Stimulated activated naive CD8-positive, alpha-beta T cell treated with anti-CD3 and anti-CD28 coated beads, Interleukin-15, amount 100 ng/mL, for 72 hours (primary cell): Measurements from ENCODE around the gene TAF11L5.
"Not testable (repeated sequence)": the region's sequence is repeated elsewhere in the genome, so short reads cannot be mapped to it uniquely, and the experiment has no call there.

Experiments used
- ATAC-seq: fragments of 150-1000 bp; cut with Tn5 transposase; 2 replicates; pipeline ENCODE4 v1.10.0; 2021; ENCODE audit warnings: mild to moderate bottlenecking, moderate library complexity
- DNase-seq, 2 donors: peaks; one replicate each; pipeline ENCODE4 v3.0.0; 2021 to 2022
- H3K27ac Mint-ChIP-seq, 2 donors: one replicate each; pipeline ENCODE4 v1.8.0; 2022; ENCODE audit warnings: mild to moderate bottlenecking in 2 of 2, mixed read lengths in 2 of 2, moderate library complexity in 2 of 2
- H3K27me3 Mint-ChIP-seq: one replicate; pipeline ENCODE4 v1.8.0; 2022; ENCODE audit warnings: mixed read lengths
- H3K4me1 Mint-ChIP-seq: one replicate; pipeline ENCODE4 v1.8.0; 2022; ENCODE audit warnings: mild to moderate bottlenecking, mixed read lengths
- H3K4me3 Mint-ChIP-seq, 2 donors: one replicate each; pipeline ENCODE4 v1.8.0; 2022; ENCODE audit warnings: mild to moderate bottlenecking in 2 of 2, mixed read lengths in 2 of 2, moderate library complexity in 1 of 2
- H3K9me3 Mint-ChIP-seq, 2 donors: one replicate each; pipeline ENCODE4 v1.8.0; 2022; ENCODE audit warnings: mixed read lengths in 2 of 2

TAF11L5 gene

GRCh38 chr5:17526504-17526903, 1.5 kb downstream of the TAF11L5 start:
- not testable (repeated sequence) for ATAC-seq, H3K4me3 Mint-ChIP-seq, H3K27ac Mint-ChIP-seq, H3K9me3 Mint-ChIP-seq, DNase-seq, H3K4me1 Mint-ChIP-seq, H3K27me3 Mint-ChIP-seq

DNA sequence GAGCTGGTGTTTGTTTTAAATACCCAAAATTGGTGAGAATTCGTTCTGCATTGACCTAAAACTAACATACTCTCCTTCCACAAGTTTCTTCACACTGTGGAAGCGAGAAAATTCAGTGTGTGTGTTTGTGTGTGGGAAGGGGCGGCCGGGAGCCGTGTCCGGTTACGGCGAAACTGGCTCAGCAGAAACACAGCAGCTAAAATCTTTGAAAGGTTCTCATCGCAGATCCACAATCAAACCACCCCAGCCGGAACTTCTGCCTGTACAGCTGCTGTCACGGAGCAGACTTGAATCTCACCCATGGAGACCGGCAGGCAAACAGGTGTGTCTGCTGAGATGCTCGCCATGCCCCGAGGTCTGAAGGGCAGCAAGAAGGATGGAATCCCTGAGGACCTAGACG, 3.3 kb downstream of the TAF11L5 start, which contains the start of gene TAF11L6:
TSS of gene TAF11L6 (plus strand) at position 301 of the 400 bp plus-strand sequence.
- not testable (repeated sequence) for H3K9me3 Mint-ChIP-seq, H3K27me3 Mint-ChIP-seq, H3K4me1 Mint-ChIP-seq, H3K4me3 Mint-ChIP-seq, DNase-seq, H3K27ac Mint-ChIP-seq, ATAC-seq
